GM12891 (cell line): Measurements from ENCODE around the gene HSD17B2.

Source experiments
- PAX5 ChIP-seq: IDR thresholded peaks from 2 replicates; pipeline ENCODE4 v1.6.1; 2011; ENCODE audit warnings: low read length, moderate library complexity, mild to moderate bottlenecking; ENCODE audit not compliant: insufficient read depth, severe bottlenecking
- POLR2A ChIP-seq: IDR thresholded peaks from 2 replicates; pipeline ENCODE4 v1.6.1; 2011; ENCODE audit warnings: low read depth, low read length, control low read depth
- POLR2AphosphoS5 ChIP-seq: IDR thresholded peaks from 2 replicates; pipeline ENCODE4 v1.6.1; 2011; ENCODE audit warnings: low read depth, low read length, control low read depth
- POU2F2 ChIP-seq: IDR thresholded peaks from 2 replicates; pipeline ENCODE4 v1.6.1; 2011; ENCODE audit warnings: low read depth, mild to moderate bottlenecking, control low read depth, low read length, moderate library complexity
- SPI1 ChIP-seq: IDR thresholded peaks from 2 replicates; pipeline ENCODE4 v1.6.1; 2011; ENCODE audit warnings: low read depth, low read length, control low read depth
- TAF1 ChIP-seq: IDR thresholded peaks from 2 replicates; pipeline ENCODE4 v1.6.1; 2011; ENCODE audit warnings: low read depth, low read length, control low read depth

GRCh38 chr16:82033683-82034300 is 1.3 kb upstream of the HSD17B2 start:
- TF ChIP-seq POLR2A (no peak), SPI1 (no peak), PAX5 (no peak), POLR2AphosphoS5 (no peak), TAF1 (no peak), POU2F2 (no peak)
